RPMI7951 (cell line): ENCODE results near the gene MAL. TPM values are rescaled to one million over a fixed set of nuclear protein-coding genes. Genes with fewer than 3 reads are reported as not detected.
"Not testable (repeated sequence)": the region's sequence is repeated elsewhere in the genome, so short reads cannot be mapped to it uniquely, and the experiment has no call there.

Experiments used
- DNase-seq: peaks from one replicate; pipeline ENCODE4 v3.0.0-alpha.2; 2012; ENCODE audit warnings: low read depth
- total RNA-seq: library from RNA; depleted of rRNA; stranded (reverse); fragments of >200 nt; shearing (Covaris generic); gene quantifications from 2 replicates; pipeline ENCODE4 v1.2.3, GENCODE V29; 2014

MAL gene
- total RNA-seq, 1 experiment from 2014 or later: not detected

DNA sequence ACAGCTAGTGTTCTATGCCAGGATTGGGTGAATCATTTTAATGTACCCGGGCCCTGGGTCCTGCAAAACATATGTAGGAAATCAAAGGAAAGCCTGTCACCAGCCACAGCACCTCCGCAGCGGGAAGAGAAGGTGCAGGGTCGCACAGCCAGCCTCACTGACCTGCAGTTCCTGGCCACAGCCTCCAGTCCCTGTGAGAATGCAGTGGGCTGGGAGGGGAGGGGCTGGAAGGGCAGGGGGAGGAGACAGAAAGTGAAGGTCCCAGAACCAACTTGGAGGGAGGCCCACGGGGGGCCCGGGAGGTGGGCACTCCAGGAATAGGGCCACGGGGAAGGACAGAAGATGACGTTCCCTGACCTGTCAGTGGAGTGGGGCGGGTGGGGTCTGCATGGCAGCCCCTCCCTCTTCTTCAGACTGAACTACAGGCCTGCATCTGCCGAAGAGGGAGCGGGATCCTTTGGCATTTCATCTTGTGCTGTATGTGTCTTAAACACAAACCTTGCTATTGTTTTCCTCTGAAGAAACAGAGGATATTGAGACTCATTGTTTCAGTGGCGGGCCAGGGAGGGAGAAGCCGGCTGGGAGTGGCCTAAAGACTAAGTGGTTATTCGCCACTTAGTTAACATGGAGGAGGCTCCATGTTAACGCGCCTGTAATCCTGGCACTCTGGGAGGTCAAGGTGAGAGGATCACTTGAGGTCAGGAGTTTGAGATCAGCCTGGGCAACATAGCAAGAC, 7.5 kb downstream of the MAL start:
- no peak for DNase-seq

GRCh38 chr2:95034221-95034620, 8.7 kb downstream of the MAL start:
- peak; percentile 89 for DNase-seq

DNA sequence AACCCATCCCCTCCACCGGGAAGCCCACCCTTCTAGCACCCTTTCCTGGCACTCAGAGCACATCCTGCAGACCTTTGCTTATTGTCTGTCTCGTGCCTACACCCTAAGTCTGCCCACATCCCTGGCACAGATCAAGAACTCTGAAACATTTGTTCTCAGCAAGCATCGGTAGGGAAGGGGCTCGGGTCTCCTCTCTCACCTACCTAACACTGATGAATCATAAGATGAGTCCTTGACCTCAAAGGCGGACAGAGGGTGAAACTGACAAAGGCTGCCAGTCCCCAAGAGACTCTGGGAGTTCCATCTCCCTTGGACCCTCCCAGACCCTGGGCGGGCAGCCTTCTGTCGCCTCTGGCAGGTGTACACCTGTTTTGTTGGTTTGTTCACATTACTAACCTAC, 9.3 kb downstream of the MAL start:
- no peak for DNase-seq

DNA sequence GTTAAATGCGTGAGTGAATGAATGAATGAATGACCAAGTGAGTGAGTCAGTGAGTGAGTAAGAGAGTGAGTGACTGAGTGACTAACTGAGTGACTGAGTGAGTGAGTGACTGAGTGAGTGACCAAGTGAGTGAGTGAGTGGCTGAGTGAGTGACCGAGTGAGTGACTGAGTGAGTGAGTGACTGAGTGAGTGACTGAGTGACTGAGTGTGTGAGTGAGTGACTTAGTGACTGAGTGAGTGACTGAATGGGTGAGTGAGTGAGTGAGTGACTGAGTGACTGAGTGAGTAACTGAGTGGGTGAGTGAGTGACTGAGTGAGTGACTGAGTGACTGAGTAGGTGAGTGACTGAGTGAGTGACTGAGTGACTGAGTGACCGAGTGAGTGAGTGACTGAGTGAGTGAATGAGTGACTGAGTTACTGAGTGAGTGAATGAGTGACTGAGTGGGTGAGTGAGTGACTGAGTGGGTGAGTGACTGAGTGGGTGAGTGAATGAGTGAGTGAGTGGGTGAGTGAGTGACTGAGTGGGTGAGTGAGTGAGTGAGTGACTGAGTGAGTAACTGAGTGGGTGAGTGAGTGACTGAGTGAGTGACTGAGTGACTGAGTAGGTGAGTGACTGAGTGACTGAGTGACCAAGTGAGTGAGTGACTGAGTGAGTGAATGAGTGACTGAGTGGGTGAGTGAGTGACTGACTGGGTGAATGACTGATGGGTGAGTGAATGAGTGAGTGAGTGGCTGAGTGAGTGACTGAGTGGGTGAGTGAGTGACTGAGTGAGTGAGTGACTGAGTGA, 11.3 kb downstream of the MAL start:
- no peak for DNase-seq

DNA sequence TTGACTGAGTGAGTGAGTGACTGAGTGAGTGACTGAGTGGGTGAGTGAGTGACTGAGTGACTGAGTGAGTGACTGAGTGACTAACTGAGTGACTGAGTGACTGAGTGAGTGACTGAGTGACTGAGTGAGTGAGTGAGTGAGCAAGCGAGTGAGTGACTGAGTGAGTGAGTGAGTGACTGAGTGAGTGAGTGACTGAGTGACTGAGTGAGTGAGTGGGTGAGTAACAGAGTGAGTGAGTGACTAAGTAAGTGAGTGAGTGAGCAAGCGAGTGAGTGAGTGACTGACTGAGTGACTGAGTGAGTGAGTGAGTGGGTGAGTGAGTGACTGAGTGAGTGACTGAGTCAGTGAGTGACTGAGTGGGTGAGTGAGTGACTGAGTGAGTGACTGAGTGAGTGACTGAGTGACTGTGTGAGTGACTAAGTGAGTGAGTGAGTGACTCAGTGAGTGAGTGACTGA, 11.9 kb downstream of the MAL start:
- DNase-seq: no peak

DNA sequence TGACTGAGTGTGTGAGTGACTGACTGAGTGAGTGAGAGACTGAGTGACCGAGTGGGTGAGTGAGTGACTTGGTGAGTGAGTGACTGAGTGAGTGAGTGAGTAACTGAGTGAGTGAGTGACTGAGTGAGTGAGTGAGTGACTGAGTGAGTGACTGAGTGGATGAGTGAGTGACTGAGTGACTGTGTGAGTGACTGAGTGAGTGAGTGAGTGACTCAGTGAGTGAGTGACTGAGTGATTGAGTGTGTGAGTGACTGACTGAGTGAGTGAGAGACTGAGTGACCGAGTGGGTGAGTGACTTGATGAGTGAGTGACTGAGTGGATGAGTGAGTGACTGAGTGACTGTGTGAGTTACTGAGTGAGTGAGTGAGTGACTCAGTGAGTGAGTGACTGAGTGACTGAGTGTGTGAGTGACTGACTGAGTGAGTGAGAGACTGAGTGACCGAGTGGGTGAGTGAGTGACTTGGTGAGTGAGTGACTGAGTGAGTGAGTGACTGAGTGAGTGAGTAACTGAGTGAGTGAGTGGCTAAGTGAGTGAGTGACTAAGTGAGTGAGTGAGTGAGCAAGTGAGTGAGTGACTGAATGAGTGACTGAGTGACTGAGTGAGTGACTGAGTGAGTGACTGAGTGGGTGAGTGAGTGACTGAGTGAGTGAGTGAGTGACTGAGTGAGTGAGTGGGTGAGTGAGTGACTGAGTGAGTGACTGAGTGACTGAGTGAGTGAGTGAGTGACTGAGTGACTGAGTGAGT, 12.5 kb downstream of the MAL start:
- DNase-seq: not testable (repeated sequence)

DNA sequence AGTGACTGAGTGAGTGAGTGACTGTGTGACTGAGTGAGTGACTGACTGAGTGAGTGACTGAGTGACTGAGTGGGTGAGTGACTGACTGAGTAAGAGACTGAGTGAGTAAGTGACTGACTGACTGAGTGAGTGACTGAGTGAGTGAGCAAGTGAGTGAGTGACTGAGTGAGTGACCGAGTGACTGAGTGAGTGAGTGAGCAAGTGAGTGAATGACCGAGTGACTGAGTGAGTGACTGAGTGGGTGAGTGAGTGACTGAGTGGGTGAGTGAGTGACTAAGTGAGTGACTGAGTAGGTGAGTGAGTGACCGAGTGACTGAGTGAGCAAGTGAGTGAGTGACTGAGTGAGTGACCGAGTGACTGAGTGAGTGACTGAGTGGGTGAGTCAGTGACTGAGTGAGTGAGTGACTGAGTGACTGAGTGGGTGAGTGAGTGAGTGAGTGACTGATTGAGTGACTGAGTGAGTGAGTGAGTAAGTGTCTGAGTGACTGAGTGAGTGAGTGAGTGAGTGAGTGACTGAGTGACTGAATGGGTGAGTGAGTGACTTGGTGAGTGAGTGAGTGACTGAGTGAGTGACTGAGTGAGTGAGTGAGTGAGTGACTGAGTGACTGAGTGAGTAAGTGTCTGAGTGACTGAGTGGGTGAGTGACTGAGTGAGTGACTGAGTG, 13.3 kb downstream of the MAL start:
- DNase-seq: no peak

GRCh38 chr2:95039363-95039762, 13.9 kb downstream of the MAL start:
- no peak for DNase-seq

DNA sequence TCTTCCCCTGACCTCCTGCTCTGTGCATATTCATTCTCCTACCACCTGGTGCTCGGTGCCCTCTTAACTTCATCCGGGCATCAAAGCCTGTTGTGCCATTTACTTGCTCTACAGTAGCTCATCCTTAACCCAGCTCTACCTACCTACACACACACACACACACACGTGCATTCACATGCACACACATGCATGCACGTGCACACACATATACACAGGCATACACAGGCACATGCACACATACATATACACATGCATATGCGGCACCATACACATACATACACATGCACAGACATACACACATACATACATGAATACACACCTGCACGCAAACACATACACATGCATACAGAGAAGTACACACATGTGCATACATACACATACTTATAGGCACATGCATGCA, 14.5 kb downstream of the MAL start:
- DNase-seq: no peak

- no peak for DNase-seq
These were observed 14.9 kb downstream of the MAL start for GRCh38 chr2:95040426-95040825.

DNA sequence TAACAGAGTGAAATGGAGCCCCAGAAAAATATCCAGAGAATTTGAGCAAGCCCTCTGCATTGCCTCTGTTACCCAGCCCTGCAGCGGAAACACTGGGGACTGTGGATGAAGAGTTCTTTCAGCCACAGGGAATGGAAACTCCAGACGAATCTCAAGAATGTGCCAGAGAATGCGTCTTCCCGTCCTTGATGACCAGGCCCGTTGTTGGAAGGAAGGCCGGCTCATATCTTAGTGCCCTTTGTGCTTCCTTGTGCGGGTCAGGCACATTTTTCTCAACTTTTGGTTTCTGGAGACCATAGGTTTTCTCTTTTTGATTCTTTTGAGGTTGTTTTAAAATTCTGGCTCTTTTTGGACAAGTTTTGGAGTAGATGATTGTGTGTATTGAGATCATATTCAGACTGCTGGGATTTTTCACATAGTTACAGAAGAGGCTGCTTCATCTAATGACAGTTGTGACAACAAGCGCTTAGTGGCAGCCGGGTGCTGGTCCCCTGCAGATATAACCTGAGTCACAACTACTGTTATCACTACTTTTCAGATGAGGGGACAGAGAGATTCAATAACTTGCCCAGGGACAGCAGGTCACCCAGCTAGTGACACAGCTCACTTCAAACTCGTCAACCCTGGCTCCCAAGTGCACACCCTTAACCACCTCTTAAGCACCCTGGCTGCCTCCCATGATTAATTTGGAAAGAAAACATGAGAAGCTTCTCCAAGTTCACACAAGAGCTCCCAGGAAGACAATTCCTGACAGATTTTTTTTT, 15.7 kb downstream of the MAL start:
- peak; percentile 38 for DNase-seq

GRCh38 chr2:95041824-95042442, 16.4 kb downstream of the MAL start:
- DNase-seq: no peak

- DNase-seq: no peak
These were observed 17.2 kb downstream of the MAL start for GRCh38 chr2:95042472-95043271.

GRCh38 chr2:95043300-95044093, 18.0 kb downstream of the MAL start:
- DNase-seq: peak; percentile 84

DNA sequence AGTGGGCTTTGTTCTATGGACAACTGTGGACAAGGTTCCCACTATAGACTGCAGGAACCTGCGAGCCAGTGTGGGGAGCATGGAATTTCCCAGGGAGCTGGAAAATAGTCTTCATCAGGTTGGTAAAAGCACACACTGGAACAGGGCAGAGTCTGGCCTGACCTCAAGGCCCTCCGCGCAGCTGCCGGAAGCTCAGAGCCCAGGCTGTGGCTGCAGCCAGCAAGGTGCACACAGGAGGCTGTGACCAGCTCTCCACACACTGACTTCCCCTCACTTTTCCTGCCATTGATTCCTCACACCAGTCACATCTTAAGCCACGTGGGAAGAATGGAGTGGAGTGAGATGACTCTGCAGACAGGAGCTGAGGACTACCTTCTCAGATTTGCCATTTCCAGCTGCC, 19.1 kb downstream of the MAL start:
- DNase-seq: no peak

- DNase-seq: no peak
These were observed 21.0 kb downstream of the MAL start for GRCh38 chr2:95046371-95047112.

DNA sequence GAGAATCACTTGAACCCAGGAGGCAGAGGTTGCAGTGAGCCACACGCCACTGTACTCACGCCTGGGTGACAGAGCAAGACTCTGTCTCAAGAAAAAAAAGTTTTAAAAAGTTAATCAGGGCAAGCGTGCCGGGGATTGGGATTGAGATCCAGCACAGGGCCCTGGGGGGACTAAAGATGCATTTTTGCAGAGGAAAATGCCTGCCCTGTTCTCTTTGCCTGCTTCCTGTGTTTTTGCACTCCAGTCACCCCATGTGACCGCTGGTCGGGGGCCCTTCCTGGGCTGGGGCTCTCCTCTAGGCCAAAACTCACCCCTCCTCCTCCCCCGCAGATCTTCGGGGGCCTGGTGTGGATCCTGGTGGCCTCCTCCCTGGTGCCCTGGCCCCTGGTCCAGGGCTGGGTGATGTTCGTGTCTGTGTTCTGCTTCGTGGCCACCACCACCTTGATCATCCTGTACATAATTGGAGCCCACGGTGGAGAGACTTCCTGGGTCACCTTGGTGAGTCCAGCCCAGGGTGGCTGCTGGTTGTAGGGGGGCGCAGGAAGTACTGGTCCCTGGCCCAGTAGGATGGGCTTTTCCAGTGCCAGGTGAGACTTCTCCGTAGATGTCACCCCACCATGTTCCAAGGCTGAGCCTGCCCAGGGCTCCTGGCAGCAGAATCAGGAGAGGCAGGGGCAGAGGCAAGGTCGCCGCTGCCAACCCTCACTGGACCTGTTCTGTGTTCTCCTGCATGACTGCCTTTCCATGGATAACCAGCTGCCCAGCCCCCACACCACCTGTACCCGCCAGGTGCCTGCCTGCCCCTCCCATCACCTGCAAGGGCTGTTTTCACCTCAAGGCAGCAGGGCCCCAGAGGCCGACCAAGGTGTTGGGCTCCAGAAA, 22.4 kb downstream of the MAL start:
- DNase-seq: no peak
